Embryonic facial prominence (tissue), 1 donor: Measurements from ENCODE around the gene SLC12A8.

Experiments used
- DNase-seq: peaks from one replicate; pipeline ENCODE4 v3.0.0-alpha.2; 2016; ENCODE audit errors: extremely low spot score

The SLC12A8 gene

DNA sequence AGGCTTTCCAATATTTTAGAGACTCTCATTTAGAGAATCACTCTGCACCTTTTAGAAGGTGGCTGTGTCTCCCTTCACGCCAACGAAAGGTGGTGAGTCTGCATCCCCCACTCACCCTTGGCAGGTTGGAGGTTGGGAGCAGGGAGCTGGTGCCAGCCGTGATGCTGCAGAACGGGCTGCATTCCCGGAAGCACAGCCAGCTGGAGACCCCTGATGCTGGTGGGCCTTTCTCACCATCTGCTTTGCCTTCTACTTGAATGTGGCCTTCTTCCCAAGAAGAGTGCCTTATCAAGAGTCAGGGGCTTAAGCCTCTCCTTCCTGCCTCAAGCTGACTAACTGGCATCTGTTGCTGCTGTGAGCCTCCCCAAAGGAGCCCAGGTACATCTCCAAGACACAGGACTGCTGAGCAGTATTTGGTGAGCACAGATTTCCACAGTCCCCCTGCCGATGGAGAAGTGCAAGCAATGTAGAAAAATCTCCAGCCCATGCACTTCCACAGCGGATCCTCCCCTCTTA, 139.1 kb downstream of the SLC12A8 start:
- no peak for DNase-seq

DNA sequence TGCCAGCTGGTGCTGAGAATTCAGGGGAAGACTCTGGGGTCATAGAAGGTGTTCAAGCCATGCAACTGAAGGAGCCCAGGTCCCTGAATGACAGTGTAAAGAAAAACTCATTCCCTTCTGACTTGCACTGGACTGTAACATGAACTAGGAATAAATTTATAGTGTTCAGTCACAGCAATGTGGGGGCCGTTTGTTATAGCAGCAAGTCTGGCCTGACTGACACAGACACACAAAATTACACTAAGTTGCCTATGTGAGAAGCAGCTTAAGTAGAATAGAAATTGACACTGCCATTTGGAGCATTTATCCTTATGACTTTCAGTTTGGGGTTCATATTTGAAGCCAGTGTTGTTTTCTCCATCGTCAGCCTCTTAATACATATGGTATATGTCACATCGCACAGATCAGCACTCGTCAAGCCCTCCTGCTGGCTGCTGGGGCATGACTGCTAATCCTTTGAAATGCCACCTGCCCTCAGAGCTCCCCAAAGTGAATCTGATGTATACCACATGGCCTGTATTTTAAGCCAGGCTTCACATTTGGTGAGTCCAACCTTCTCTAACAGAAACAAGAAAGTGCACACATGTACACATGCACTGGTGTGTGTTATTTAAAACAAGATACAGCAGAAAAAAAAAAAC, 139.7 kb downstream of the SLC12A8 start:
- DNase-seq = no peak

DNA sequence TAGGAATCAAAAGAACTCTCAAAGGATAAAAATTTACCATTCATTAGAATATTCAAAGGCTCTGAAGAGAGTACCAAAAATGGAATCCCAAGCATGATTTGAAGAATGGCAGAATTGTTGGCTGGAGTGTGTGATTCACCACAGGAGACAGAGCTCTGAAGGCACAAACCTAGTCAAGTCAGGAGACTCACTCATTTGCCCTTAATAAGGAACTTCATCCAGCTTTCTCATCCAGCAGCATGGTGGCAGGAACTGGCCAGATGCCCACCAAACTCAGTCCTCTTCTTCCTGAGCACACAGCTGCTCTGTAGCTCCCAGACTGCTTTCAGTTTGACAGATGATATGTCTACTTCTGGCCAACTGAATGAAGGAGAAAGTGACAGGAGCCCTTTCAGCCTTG, 140.2 kb downstream of the SLC12A8 start:
- no peak for DNase-seq

DNA sequence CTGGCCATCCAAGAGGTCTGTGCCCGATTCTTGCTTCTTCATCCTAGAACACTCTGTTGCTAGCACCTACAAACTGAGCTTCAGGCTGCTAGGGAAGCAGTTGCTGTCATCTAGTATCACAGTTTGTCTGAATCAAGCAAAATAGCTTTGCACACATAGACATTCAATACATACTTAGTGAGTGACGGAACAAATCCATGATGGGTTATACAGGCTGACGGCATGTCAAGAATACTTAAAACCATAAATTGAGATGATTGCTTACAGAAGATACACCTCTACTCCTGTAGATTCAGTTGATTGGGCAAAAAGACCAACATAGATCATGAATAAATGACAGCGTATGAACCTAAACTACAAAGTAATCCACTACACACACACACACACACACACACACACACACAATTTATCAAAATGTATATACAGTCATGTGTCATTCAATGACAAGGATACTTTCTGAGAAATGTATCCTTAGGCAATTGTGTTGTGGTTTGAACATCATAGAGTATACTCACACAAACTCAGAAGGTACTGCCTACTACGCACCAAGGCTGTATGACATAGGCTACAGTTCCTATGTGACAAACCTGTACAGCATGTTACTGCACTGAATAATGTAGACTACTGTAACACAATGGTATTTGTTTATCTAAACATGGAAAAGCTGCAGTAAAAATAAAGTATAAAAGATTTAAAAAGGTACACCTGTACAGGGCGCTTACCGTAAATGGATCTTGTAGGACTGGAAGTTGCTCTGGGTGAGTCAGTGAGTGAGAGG, 142.4 kb downstream of the SLC12A8 start:
- no peak for DNase-seq

DNA sequence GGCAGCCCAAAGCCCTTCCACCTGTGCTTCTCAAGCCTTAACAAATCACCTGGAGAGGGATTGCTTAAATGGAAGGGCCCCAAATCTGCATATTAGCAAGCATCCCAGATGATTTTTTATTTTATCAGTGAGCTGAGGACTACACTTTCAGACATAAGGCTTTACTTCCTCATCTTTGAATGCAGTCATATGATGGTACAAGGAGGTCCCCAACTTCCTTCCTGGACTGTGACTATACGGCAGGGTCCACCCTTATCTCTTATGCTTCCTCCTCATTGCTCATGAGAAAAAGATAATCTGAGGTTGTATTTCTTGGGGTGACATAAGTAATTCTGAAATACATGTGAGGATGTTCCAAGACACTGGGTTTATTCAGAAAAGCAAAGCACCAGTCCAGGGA, 143.1 kb downstream of the SLC12A8 start:
- no peak for DNase-seq

DNA sequence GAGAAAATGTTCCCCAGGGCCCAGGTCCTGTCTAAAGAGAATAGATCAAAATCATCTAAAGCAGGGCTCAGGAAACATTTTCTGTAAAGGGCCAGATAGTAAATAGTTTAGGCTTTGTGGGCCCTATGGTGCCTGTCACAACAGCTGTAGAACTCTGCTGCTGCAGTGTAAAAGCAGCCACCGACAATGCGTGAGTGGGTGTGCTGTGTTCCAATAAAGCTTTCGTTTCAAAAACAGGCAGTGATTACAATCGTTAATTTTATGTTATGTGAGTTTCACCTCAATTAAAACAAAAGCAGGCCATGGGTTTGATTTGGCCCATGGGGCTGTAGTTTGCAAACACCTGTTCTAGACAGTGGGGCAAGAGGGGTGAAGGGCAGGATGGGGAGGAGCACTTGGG, 144.3 kb downstream of the SLC12A8 start:
- DNase-seq = no peak

DNA sequence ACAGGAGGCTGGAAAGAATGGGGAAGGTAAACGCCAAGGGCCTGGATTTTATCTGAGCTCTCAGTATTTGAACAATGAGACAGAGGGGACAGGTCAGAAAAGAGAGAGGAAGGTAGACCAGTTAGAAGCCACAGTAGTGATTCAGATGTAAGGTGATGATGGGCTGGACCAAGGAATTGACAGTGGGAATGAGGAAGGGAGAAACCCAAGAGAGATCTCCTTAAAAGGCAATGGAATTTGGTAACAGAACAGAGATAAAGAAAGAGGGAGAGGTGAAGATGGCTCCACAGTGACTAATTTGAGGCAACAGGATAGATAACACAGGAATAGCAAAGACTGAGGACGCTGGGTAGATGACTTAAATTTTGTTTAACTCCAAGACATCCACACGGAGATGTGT, 145.3 kb downstream of the SLC12A8 start:
- DNase-seq = no peak

DNA sequence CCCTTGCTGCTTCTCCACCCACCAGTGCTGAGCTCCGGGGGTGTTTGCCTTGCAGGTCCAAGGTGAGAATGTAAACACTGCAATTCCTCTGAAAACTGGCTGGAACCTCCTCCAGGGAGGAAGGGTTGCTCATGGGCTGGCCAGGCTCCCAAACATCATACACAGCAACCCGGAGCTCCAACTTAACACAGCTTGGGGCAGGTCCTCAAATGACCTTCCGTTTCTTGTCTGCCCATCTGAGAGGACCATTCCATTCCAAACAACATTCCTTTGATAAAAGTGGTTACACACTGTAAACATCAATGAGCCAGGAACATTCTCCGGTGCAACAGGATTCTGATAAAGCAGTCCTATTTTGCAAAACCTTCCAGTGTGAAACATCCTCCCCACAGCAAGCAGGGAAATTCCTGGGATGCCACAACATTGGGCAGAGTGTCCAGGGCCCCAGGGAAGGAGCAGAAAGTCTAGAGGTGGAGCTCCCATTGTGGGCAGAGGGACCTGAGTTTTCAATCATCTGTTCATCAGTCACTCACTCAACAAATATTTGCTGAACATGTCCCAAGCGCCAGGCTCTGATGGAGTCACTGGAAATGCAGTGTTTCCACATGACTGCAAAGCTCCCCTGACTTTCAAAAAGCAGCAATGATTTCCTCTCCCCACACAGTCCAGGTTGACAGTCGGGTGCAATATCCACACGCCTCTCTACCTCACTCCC, 149.5 kb downstream of the SLC12A8 start:
- DNase-seq = no peak

DNA sequence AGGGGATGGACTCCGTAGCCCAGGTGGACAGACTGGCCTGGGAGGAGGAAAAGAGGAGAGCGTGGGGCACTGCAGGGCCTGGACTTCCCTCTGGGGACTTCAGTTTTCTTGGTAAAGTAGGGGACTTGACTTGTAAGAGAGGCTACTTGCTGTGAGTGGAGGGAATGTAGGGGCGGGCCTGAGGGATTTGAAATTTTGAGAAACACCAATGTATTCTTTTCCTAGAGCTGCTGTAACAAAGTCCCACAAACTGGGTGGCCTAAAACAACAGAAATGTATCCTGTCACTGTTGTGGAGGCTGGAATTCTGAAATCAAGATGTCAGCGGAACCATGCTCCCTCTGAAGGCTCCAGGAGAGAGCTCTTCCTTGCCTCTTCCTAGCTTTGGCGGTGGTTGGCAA, 150.9 kb downstream of the SLC12A8 start:
- no peak for DNase-seq

DNA sequence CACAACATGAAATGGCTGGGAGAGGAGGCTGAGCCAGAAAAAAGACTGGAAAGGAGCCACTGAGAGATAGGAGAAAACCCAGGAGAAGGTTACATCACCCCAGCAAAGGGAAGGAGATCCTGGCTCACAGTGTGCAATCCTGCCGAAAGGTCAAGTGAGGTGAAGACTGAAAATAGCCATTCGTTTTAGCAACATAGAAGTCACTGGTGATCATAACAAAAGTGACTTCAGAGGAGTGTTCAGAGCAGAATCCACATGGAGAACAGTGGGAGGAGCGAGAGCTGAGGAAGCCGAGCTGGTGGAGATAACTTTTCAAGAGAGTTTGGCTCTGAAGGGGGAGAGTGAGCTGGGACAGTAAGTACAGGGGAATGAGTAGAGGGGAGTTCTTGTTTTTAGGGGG, 151.4 kb downstream of the SLC12A8 start:
- no peak for DNase-seq

DNA sequence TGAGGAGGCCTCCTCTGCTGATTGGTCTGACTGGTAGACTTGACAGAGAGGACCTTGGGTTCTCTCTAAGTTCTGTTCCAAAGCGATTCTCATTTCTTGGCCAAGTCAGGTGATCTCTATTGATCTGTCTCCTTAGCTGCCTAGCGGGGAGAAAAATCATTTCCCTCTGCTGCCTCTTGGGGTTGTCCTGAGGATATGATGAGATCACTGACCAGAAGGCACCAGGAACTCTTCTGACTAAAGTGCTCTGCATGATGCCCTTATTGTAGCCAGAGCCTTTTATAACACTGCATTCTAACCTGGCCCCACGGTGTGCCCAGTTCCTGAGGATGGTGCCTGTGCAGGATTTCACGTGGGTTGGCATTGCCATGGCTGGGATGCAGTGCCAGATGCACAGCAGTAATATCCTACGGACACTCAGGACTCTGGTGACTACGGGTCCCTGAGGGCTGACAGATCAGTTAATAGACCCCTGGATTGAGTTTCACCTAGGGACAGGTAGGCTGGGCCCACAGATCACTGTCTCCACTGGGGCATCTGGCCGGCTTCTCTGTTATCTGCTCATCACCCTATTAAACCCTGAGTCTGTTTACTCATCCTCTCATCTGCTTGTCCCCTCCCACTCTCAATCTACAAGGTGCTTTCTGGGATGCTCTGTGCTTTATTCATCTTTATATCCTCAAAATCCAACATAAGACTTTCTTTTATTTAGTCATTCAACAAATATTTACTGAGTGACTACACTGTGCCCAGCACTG, 152.9 kb downstream of the SLC12A8 start:
- DNase-seq = no peak

DNA sequence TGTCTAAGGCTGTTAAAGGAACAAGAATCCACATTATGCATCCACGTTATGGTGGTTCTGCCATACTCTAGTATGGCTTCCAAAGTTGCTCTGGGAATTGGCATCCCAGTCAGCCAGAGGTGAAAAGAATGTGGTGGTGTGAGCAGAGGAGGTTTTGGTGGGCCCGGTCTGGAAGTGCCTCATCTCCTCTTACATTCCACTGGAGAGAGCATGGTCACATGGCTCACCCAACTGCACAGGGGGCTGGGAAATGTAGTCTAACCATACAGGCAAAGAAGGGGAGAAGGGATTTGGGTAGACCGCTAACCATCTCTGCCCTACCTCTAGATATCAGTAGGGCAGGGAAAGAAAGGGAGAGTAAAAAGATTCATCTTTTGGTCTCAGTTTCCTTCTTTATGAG, 153.6 kb downstream of the SLC12A8 start:
- no peak for DNase-seq

DNA sequence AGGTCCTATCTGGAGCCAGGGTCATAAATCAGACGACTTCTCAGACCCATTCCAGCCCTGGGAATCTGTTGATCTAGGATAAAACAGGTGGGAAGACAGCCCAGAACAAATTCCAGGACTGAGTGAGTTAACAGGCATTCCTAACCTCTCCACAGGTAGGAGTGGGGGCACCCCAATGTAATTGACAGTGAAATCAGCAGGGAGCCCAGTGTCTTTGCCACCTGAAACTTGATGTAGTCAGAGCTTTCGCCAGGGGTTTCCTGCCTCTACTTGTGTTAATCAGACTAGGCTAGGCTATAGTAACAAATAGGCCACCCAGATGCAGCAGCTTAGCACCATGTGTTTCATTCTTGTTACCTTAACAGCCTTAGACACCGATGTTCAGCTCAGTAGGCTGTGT, 154.0 kb downstream of the SLC12A8 start:
- no peak for DNase-seq

DNA sequence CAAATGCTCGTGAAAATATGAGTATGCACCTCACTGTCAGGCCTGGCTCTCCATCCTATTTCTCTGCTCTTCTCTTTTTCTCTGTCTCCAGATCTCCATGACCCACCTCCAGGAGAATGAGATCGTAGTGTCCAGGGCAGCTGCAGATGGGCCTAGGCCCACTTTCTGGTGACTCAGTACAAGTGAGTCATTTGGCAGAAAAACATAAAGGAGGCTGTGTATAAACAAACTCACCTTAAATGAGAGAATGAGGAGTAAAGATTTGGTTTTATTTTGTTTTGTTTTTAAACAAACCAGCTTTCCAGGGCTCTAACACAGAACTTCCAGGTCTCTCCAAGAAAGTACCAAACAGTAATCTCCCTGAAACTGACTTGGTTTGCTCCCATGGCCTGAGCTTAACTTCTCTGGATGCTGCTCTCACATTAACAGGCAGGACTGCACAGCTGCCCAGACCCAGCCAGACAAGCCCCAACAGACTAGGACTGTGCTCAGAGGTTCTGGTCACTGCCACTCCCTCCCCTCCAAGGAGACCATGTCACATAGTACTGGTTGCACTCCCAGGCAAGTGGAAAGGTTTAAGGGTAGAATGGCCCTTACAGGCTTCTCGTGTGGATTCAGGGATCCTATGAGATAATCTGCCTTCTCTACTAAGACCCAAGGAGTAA, 155.2 kb downstream of the SLC12A8 start:
- DNase-seq = no peak

DNA sequence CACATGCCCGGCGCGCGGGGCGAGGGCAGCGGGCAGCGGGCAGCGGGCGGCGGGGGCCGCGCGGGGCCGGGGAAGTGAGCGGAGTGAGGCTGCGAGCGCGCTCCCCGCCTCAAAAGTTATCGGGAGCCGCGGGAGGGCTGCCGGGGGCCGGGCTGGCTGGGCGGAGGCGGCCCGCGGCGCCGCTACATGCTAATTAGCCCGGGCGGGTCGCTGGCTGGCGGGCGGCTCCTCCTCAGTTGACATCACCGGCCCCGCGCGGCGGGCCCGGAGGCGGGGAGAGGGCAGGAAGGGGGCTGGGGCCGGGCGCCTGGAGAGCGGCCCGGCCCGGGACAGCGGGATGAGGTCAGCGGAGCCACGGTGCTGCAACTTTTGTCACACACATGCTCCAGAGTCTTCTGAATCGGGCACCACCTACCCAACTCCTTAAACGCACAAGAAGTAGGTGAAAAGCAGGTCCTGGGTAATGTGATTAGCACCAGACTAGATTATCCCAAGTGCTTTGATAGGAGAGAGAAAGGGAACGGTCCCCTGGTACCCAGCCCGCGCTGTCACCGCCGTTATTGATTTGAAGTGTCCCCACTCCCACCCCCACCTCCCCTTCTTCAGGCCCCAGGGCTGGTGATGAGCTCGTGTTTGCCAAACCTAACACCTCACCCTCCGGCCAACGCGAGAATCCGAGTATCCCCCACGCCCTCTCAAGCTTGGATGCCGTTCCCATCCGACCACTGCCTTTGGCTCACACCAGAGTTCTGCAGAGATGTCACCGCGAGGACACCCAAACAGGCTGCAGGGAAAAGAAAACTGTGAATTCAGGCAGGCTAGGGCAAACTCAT, 156.4 kb downstream of the SLC12A8 start, which contains the start of gene HEG1:
Gene HEG1, minus strand, starts transcription at position 85 of the 833 bp plus-strand sequence. CDS start 107 bp downstream, outside the sequence.
- no peak for DNase-seq

DNA sequence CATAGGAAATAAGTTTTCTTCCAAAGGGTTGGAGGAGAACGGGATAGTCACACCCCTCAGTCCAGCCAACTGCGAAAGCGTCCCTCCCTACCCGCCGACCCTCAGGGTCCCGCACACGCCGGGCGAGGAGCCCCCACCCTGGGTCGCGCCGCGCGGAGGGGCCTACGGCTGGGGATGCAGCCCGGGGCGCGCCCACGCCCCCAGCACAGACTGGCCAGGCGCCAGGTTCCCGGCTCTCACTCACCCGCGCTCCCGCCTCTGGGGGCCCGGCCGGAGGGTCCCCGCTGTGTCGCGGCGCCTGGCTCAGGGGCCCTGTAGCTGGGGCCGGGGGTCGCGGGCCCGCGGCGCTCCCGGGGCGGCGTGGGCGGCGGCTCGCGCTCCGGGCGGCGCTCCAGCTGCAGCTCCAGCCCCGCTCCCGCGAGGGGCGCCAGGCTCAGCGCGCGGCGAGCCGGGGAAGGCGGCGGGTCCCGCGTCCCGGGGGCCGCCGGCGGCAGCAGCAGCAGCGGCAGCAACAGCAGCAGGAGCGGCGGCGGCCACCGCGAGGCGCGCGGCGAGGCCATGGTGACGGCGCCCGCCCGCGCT, 157.1 kb downstream of the SLC12A8 start:
- no peak for DNase-seq

DNA sequence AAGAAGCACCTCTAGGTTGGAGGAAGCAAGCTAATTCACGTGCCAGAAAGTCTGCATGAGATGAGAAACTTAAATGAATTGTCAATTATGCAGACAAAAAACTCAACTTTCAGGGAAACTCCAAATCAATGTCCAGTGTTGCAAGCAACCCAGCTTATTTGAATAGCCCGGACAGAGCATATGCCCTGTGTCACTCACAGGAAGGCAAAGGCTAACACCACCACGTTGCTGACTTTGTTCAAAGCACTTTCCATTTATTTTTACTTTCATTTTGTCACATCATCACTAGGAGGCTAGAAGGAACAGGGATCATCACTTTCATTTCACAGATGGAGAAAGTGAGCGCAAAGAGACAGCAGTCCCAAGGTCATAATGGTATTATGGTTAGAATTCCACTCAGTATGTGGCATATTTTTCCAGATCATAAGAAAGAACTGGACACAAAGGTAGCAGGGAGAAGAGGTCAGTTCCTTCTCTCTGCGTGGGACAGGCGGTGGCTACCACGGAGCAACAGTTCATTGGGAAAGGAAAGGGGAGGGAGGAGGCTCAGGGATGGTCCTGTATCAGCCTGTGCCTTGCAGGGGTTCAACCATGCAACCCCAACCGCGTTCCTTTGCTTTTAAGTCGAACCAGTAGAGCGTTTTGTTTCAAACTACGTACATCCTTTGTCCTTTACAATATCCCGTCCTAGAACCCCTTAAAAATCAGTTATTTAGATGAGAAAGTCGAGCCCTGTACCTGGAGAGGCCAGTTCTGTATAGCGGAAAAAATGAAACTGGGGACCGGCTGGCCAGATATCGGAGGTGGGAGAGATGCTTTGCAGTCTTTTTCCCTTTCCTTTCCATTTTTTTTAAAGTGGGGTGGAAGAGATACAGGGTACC, 157.9 kb downstream of the SLC12A8 start:
- DNase-seq = no peak

DNA sequence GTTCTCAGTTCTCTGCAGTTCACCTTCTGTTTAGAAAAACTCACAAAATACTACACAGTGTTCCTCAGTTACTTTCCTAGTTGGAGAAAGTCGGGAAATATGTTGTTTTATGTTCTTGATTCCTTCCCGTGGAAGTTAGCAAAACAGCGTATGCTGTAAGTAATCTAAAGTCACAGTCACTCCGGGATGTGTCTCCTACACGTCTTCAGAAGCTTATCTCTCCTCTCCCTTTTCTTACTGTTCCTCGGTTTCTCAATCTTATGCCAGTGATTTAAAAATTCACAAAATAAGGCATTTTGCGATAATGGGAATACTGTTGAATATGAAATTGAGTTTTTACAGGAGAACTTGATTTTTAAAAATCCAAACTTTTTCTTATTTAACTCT, 158.5 kb downstream of the SLC12A8 start:
- DNase-seq = no peak

DNA sequence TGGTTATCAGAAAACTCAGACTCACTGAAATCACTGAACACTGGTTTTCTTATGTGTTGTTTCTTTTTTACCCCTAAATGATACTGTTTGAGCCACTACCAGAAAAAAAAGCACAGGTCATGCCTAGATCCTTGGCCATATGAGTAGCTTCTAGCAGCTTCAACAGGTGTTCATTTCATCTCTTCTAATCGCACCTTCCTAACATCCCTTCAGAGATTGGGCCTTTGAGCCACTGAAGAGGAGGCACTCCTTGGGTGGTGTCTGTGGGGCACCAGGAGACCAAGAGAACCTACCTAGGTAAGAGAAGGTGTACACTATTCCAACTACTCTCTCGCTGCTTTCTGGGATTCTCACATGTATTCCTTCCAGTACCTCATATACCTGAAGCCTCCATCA, 159.2 kb downstream of the SLC12A8 start:
- no peak for DNase-seq
